Stimulated activated CD4-positive, alpha-beta T cell treated with anti-CD3 and anti-CD28 coated beads, TNF-alpha, amount 100 ng/mL, for 4 hours (primary cell): Measurements from ENCODE around the gene ATP1B2.

Experiments
- DNase-seq, 3 experiments: peaks; one replicate each; pipeline ENCODE4 v3.0.0-alpha.2; 2020; ENCODE audit warnings: low read depth in 3 of 3

Gene ATP1B2

GRCh38 chr17:7685533-7686221 is 35.0 kb downstream of the ATP1B2 start:
- DNase-seq: peak; percentile 62 to 71 (median 69)

DNA sequence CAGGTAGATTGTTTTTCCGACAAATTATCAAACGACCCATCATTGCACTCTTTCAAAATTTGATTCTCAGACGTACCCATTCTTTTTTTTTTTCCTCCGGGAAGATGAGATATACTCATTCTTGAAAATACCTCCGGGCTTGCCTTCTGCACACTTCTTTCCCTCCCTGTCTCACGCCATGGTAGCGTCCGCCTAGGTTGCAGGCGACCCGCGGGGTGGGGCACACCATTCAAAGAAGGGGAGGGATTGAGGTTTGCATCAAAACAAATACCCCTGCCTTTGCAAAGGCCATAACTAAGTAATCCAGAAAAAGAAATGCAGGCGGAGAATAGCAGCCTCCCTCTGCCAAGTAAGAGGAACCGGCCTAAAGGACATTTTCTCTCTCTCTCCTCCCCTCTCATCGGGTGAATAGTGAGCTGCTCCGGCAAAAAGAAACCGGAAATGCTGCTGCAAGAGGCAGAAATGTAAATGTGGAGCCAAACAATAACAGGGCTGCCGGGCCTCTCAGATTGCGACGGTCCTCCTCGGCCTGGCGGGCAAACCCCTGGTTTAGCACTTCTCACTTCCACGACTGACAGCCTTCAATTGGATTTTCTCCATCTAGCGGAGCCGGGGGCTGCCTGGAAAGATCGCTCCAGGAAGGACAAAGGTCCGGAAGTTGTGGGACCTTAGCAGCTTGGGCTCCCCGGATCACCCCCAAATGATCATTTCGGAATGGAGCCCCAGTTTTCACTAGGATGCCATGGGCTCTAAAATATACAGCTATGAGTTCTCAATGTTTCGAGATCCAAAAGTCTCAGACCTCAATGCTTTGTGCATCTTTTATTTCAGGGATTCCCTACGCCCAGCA is 35.7 kb downstream of the ATP1B2 start:
- DNase-seq: peak; percentile 52 to 63 (median 63)

GRCh38 chr17:7687072-7687907 is 36.6 kb downstream of the ATP1B2 start, which contains the start of gene TP53:
Gene TP53 (minus strand): TSS chr17:7687490. CDS start chr17:7676594, 10,896 bp downstream.
- DNase-seq: peak; percentile 57 to 80 (median 75)

DNA sequence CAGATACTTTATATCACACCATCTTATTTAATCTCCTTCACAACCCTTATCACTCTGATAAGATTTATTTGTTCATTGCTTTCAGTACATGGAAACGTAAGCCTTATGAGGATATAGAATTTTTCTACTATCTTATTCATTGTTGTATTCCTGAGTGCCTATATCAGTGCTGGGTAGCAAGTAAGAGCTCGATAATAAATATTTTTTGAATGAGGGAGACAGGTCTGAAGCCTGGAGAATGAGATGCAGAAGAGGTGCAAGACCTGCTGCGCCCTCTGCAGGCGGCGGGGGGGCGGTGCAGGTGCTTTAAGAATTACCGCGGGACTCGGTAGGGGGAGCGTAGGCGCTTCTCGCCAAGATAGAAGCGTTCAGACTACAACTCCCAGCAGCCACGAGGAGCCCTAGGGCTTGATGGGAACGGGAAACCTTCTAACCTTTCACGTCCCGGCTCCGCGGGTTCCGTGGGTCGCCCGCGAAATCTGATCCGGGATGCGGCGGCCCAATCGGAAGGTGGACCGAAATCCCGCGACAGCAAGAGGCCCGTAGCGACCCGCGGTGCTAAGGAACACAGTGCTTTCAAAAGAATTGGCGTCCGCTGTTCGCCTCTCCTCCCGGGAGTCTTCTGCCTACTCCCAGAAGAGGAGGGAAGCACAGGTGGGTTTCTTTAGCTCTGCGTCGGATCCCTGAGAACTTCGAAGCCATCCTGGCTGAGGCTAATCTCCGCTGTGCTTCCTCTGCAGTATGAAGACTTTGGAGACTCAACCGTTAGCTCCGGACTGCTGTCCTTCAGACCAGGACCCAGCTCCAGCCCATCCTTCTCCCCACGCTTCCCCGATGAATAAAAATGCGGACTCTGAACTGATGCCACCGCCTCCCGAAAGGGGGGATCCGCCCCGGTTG is 37.4 kb downstream of the ATP1B2 start, which contains the start of gene WRAP53:
Gene WRAP53, plus strand, starts transcription at position 570 of the 900 bp plus-strand sequence. Its CDS starts 172 bp downstream, at position 742.
- peak; percentile 90 to 94 (median 92) for DNase-seq

DNA sequence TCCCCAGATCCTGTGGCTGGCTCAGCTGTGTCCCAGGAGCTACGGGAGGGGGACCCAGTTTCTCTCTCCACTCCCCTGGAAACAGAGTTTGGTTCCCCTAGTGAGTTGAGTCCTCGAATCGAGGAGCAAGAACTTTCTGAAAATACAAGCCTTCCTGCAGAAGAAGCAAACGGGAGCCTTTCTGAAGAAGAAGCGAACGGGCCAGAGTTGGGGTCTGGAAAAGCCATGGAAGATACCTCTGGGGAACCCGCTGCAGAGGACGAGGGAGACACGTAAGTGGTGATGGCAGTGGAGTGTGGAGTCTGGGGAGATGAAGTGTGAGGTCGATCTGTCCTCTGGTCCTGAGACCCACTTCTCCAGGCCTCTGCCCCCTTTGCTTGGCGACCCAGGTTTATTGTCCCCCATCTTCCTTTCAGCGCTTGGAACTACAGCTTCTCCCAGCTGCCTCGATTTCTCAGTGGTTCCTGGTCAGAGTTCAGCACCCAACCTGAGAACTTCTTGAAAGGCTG is 38.1 kb downstream of the ATP1B2 start:
- DNase-seq: no peak

- DNase-seq: no peak
Observed at GRCh38 chr17:7695586-7695985, 44.9 kb downstream of the ATP1B2 start.

GRCh38 chr17:7697828-7698588 is 47.3 kb downstream of the ATP1B2 start:
- DNase-seq: no peak

DNA sequence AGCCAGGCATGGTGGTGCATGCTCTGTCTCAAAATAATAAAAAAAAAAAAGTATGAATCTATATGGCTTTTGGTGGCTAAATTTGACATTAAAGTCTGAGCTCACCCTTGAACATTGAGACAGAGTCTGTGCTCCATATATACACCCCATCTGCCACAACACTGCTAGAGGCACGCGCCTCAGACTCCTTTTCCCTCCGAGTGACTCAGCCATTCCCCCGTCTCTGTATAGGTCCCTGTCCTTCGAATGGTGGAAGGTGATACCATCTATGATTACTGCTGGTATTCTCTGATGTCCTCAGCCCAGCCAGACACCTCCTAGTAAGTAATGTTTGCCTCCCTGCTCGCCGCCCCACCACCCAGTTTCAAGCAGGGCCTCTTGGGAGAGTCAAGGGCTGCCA is 49.8 kb downstream of the ATP1B2 start:
- DNase-seq: no peak

- DNase-seq: no peak
Observed at GRCh38 chr17:7701681-7702080, 51.0 kb downstream of the ATP1B2 start.

DNA sequence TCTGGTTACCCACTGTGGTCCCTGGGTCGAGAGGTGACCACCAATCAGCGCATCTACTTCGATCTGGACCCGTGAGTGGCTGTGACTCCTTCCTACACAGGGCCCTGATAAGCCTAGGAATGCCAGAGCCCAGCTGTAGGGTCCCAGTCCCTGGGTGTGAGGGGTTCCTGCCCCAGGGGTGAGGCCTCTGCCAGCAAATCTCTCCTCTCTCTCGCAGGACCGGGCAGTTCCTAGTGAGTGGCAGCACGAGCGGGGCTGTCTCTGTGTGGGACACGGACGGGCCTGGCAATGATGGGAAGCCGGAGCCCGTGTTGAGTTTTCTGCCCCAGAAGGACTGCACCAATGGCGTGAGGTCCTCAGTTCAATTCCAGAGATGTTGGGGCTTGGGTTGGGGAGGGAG is 52.0 kb downstream of the ATP1B2 start:
- no peak for DNase-seq

DNA sequence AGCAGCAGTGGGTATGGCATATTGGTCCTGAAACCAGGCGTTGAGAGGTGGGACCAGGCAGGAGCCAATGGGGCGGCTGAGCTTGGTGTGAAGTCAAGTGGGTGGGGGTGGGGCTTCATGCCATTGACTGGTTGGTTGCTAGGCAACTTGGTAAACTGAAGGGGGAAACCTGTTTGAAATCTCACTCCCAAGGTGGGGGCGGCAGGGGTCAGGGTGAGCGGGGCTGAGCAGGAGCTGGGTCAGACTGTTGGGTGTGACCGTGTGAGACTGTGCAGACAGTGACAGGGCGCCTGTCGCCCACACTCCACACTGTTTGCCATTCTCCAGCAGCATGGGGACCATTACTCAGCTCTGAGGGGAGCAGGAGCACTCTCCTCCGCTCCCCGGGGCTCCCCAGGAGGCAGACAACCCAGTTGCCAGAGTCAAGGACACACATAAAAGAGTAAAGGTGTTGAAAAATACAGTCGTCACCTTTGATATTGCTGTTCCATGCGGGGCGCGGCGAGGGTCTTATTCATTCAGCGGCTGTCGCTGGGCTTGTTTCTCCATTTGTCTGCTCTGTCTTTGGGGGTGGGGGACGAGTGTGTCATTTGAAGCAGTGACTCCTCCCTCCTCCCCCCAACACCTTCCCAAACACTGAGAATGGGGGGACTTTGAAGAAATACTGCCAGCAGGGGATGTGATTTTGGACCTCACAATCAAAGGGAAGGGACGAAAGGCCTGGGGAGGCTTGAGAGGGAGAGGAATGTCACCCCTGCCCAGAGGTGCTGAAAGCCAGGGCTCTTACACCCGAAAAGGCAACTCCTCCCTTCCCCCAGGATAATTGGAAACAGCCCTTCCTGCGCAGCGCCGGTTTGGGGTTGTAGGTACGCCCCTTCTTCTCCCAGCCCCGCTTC is 53.1 kb downstream of the ATP1B2 start:
- DNase-seq: no peak

- no peak for DNase-seq
Observed at GRCh38 chr17:7704601-7705268, 54.0 kb downstream of the ATP1B2 start, which contains the start of gene EFNB3. Gene EFNB3 (plus strand): TSS chr17:7705202. CDS start chr17:7705599, 397 bp downstream.

DNA sequence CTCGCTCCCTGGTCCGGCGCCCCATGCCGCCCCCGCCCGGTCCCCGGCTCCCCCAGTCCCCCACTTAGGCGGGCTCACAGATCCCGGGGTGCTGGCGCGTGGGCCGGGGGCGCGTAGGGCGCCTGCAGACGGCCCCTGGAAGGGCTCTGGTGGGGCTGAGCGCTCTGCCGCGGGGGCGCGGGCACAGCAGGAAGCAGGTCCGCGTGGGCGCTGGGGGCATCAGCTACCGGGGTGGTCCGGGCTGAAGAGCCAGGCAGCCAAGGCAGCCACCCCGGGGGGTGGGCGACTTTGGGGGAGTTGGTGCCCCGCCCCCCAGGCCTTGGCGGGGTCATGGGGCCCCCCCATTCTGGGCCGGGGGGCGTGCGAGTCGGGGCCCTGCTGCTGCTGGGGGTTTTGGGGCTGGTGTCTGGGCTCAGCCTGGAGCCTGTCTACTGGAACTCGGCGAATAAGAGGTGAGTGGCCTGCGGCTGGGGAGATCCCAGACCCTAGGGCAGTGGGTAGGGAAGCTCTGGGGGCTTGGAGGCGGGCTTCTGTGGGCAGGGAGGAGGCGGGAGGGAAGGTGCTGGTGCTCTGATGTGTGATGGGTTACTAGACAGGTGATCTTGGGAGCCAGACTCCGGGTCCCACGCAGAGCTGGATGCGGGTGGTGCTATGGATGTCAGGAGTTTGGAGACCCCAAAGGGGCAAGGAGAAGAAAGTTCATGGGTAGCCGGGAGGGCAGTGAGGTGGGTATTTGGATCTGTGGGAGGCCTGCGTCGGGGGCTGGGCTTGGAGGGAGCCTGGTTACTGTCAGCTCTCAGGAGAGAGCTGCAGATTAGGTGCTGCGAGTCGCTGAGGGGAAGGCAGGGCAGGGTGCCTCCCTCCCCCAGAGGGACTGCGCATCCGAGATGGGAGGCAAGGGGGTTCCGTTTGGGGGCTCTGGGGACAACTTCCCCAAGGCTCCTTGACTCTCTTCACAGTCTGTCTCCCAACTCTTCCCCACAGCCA is 54.8 kb downstream of the ATP1B2 start:
- DNase-seq: no peak

GRCh38 chr17:7706631-7707354 is 56.1 kb downstream of the ATP1B2 start:
- DNase-seq: no peak
